ENCODE measurements around the gene SH3RF3.

DNA sequence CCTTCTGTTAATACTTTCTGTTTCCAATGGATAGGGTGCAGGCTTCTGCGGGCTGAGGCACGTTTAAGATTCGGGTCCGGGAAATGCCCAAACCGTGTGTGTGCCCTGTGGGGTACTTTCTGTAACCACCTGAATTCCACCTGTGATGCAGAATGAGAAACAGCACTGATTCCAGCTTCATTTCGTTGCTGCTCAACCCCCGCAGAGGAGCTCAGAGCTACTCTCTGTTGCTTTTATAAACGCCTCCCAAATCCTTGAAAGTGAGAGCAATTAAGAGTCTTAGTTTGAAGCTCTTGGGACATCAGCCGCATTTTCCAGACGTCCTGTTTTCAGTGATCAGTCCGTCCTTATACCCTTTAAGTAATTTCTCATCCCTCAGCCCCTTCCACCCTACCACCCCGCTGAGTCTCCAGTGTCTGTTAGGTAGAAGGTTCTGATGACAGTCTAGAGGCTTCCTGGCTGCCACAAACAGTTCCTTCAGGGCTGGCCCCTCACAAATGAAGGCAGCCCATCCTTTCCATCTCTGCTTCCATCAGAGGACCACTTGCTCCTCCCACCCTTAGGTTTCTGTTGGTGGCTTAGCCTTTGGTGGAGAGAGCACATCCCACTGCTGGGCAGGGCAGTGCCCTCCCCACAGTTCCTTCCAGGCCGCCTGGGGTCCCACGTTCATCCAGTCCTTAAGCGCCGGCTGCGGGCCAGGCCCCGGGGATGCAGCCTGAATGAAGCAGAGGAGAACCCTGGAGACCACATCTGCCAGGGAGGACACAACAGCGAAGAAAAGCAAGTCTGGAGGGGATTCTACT, 254.7 kb downstream of the SH3RF3 start:
- TF ChIP-seq POLR2AphosphoS5 (IDR thresholded peaks at IDR 0.05; ENCODE audit: low read depth, low read length) (no peak), SIN3A (IDR thresholded peaks at IDR 0.05; ENCODE audit: borderline replicate concordance, insufficient read depth, low read length) (no peak)
